ENCODE results near the gene DES.

Gene DES

DNA sequence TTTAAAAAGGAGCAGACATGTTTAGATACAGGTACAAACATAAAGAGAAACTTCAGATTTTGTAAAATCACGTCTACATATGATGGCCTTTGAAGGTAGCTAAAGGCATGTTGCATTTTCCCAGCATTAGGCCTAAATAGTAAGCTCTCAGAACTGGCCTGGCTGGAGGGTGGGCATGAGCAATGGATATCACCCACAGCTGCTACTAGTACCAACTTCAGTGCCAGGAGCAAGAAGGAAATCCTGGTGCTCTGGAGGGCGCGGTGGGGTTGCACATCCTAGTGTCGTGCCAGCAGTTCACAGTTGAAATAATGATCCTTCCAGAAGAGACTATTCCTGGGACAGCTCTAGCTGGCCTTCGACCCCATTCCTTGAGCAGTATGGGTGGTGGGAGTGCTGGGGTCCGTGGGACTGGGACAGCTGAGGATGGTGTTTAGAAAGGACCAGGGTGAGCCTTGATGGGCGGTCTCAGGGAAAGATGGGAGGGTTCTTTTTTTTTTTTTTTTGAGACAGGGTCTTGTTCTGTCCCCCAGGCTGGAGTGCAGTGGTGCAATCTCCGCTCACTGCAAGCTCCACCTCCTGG, 4.9 kb downstream of the DES start:
- no peak for DNase-seq

DNA sequence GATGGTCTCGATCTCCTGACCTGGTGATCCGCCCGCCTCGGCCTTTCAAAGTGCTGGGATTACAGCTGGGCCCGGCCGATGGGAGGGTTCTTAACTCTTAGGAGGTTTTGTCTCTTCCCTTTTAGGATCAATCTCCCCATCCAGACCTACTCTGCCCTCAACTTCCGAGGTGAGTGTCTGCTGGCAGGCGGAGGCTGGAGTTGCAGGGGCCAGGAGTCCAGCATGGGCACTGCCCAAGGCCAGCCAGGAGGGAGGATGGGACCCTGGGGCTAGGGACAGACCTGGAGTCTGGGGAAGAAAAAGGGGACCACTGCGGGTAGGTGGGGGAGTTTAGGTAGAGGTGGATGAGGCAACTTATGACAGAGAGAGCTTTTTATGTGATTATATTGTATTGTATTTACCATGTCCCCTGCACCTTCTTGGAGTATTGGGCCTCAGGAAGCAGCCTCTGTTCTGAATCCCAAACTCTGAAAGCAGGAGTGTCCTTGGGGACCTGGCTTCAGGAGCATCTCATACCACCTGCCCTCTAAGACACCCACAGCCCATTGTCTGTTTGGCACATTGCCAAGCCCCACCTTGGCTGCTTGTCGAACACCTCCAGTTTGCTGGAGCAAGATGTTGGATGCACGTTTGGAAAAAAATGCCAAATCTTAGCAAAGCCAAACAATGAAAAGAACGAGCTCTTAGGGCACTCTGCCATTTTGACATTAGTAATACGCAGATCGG, 5.6 kb downstream of the DES start:
- no peak for DNase-seq

DNA sequence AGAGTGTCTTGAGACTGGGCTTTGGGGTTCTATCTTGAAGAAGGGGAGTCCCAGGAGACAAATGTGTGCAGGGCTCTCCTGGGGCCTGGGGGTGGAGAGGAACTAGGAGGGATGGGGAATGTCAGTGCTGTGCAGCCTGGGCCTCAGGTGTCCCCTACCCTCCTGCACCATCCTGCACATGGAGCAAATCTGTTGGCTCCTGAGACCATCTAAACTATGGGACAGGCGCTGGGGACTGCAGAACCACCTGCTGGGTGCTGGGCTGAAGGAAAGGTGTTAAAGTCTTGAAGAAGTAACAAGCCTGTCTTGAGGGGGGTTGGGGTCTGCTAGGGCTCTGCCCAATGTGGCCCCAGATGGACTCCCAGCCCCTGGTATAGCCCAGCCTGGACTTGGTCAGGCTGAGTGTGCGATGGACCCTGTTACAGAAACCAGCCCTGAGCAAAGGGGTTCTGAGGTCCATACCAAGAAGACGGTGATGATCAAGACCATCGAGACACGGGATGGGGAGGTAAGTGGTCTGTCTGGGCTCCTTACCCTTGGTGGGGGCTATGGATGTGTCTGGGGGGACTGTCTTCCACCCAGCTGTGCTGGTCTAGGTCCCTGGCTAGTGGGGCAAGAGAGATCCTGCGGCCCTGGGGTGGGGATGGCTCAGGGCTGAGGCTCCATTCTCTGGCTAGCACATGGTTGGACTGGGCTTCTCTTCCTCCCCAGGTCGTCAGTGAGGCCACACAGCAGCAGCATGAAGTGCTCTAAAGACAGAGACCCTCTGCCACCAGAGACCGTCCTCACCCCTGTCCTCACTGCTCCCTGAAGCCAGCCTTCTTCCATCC, 7.3 kb downstream of the DES start:
- no peak for DNase-seq

DNA sequence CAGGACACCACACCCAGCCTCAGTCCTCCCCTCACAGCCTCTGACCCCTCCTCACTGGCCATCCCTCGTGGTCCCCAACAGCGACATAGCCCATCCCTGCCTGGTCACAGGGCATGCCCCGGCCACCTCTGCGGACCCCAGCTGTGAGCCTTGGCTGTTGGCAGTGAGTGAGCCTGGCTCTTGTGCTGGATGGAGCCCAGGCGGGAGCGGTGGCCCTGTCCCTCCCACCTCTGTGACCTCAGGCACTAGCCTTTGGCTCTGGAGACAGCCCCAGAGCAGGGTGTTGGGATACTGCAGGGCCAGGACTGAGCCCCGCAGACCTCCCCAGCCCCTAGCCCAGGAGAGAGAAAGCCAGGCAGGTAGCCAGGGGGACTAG, 7.9 kb downstream of the DES start:
- no peak for DNase-seq

DNA sequence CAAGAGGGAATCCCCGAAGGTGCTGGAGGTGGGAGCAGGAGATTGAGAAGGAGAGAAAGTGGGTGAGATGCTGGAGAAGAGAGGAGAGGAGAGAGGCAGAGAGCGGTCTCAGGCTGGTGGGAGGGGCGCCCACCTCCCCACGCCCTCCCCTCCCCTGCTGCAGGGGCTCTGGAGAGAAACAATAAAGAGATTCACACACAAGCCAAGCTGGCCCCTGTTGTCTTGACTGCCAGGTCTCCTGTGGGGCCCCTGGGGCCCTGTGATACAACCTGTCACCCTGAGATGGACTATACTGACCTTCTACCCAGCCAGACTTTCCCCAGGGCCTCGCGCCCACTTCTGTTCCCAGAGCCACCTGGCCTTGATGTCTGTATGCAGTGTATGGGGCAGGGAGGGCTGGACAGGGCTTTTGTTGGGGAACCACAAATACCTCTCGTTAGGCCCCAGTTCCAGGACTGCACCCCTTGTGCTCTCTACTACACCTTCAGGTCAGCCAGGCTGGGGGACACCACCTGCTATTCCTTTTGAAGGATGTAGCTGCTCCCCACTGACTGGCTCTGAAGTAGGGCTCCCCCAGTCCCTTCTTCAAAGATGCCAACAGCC, 8.5 kb downstream of the DES start:
- no peak for DNase-seq

DNA sequence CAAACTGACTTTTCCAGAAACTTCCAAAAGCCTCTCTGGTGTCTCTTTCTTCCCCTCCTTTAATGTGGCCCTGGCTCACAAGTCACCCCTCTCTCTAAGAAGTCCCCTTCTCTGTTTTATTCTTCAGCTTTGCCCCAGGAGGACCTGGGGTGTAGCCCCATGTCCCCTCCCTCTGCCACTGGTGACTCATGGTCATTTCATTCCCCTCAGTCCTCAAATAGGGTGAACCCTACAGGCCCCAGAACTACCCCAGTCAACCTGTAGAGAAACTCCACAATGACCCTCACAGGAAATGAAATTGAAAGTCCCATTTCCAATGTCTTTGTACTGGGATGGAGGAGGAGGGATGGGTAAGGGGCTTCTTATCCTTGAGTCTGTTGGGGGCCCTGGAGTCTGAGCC, 10.3 kb downstream of the DES start:
- DNase-seq: no peak

DNA sequence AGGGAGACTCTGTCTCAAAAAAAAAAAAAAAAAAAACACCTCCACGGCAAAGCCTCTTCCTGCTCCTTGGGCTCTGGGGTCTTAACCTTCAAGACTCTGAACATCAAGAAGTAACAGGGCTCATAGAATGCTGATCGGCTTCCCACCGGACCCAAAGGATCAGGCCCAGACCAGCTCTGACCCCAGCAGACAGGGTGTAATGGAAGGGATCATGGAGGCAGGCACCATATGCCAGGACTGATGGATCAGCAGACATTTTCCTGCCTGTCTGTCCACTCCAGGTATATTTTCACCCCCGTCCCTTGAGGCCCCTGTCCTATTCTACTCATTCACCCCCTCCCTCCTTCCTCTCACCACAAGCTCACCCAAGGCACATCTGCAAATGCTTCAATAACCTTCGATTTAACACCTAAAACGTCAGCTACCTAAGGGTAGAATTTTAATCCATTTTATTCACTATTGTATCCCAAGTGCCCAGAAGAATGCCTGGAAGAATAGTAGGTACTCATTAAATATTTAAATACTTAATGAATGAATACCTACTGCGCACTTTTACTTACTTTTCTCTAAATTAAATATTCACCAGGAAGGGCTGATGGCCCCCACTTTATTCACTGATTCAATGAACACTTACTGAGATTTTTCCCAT, 11.9 kb downstream of the DES start:
- DNase-seq: no peak

DNA sequence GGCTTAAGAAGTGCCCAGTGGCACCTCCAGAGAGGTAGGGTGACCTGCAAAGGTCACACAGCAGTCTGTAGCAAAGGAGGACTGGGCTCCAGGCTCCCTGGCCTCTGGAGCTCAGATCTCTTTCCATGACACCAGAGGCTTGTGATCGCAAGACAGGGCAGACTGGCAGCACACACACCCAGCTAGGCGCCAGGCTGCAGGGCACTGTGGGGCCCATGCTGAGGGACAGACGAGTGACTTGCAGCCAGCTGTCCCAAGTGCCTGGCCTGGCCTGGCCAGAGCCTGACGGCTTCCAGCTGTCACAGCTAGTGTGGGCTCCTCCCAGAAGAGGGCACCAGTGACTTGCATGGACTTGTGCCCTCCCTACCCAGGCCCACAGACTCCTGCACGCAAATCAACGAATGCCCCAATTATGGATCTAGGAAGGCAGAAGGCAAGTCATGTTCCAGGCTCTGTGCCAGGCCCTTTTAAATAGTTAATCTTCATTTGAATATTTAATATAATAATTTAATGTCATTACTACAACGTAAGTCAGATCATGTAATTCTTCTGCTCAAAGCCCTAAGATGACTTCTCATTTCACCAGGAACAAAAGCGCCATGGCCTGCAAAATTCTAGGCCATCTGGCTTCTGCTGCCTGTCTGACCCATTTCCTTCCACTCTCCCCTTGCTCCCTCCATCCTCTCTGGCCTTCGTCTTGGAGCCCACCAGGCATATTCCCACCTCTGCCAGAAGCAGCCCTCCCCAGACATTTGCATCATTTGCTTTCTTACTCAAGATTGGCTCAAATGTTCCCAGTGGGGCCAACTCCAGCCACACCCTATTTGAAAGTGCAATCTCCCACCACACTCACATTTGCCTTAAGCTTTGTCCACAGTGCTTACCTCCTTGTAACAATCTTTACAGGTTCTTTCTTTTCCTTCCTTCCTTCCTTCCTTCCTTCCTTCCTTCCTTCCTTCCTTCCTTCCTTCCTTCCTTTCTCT, 12.7 kb downstream of the DES start:
- DNase-seq: no peak

DNA sequence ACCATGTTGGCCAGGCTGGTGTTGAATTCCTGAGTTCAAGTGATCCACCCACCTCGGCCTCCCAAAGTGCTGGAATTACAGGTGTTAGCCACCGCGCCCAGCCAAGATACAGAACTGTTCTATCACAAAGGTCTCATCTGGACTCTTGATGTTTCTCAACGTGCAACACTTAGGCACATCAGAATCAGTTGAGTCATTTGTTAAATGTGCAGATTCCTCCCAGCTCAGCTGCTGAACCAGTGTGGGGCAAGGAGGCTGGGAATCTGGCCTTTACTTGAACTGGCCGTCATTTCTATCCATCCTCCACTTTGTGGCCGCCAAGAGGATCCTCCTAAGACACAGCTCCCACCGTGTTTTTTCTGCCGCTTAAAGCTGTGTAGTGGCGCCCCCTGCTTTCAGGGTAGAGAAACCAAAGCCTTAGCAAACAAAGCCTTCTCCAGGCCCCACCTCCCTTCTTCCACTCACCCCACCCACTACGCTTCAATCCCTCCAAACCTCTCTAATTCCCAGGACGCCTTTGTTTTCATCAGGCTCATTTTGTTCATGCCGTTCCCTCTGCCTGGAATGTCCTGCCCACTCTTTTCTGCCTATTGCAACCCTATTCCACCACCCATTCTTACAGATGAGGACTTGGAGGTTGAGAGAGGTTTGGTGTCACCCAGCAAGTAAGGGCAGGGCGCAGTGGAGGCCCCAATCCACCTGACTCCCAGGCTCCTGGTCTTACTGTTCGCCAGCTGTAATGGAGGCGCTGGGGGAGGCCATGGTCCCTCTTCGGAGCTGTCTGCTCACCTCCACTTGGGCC, 15.7 kb downstream of the DES start:
- DNase-seq: no peak

DNA sequence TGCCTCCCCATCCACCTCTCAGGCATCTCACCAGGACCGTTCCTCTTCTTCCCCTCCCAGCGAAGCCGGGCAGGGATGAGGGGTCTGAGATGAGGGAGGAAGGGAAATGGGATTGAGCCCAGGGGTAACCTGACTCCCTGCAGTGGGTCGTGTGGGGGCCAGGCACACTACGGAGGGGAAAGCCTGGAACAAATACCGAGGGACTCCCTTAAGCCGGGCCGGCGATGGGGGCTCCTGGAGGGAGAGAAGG, 16.2 kb downstream of the DES start:
- no peak for DNase-seq

DNA sequence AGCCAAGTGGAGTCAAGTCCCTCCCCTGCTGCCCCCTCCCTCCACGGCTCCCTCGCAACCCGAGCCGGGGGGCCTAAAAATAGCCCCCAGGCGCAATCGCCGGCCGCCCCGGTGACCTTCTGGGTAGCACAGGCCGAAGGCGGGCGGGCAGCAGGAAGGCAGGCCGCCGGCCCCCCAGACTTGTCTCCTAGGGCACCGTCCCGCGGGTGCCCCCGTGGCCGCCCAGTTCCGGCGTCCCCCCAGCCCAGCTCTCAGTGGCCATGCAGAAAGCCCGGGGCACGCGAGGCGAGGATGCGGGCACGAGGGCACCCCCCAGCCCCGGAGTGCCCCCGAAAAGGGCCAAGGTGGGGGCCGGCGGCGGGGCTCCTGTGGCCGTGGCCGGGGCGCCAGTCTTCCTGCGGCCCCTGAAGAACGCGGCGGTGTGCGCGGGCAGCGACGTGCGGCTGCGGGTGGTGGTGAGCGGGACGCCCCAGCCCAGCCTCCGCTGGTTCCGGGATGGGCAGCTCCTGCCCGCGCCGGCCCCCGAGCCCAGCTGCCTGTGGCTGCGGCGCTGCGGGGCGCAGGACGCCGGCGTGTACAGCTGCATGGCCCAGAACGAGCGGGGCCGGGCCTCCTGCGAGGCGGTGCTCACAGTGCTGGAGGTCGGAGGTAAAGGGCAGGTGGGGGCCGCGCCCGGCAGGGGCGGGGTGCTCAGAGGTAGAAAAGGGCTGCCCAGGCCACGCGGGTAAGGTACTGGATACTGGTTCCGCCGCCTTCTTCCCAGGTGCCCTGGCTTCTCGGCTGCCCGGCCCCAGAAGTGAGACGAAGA, 16.7 kb downstream of the DES start, which contains the start of gene SPEG:
TSS of gene SPEG (plus strand) at position 126 of the 808 bp plus-strand sequence. CDS start at position 261, 135 bp downstream.
- DNase-seq: no peak

DNA sequence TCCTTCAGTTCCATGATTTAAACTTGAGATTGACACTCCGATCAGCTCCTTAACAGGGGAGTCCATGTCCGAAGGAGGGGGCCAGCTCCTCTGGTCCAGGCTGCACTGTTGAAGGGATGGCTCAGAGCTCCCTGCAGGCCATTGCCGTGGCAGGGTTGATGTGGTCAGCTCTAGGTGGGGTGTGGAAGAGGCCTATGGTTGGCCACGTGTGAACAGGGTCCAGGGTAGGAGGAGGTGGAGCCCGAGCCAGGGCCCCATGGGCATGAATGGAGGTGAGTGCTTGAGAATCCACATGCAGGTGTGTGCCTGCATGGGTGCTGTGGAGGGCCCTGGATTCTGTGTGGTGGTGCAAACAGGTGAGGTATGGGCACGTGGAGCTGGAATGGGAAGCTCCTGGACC, 17.5 kb downstream of the DES start:
- DNase-seq: no peak

DNA sequence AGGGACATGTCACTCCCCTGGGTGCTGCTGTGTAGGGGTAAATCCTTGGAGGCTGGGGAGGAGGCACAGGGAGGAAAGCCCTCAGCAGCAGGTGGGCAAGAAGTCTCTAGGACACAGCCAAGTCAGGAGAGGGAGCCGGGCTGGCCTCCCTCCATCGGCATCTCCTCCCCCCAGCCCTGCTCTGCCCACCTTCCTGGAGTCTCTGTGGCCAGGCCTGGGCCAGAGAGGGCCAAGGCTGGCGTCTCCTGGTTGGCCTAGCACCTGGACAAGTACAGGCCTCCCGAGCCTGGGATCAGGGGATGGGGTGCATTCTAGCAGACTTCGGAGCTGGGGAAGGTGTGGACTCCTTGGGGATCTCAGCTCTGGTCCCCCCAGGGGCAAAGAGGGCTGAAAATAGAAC, 18.3 kb downstream of the DES start:
- no peak for DNase-seq

DNA sequence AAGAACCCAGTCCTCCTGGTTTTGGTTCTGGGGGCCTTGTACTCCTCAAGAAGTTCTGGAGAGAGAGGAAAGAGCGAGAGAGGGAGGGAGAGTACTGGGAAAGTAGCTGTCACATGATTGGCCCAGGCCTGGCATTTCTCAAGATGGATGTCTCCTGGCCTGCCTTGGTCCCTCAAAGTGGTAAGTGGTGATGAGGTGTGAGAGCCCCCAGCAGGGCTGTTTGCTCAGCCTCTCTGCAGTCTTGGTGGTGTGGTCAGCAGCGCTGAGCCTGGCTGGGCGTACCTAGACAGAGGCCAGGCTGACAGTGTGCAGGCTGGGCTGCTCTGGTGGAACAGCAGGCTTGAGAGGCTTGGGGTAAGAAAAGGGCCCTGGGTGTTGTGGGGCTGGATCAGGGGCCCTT, 19.0 kb downstream of the DES start:
- no peak for DNase-seq

DNA sequence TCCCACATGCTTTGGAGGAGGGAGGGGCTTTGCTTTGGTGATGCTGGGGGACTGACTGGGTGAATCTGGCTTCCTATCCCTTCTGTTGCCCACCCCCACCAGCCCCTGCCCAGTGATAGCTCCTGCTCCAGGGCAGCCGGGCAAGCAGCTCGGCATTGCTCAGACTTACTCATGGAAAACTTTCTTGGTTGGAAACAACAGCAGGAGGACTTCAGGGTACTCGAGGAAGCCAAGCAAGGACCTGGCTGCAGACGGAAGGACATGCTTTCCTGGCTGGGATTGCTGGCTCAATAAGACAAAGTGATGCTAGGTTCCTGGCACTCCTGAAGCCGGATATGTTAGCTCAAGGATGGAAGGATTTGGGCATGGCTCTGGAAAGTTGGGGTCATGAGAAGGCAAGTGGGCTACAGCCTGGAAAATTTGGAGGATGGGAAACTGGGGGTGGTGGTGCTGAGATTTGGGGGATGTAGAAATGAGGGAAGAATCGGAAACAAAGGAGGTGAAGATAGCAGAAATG, 19.6 kb downstream of the DES start:
- no peak for DNase-seq

DNA sequence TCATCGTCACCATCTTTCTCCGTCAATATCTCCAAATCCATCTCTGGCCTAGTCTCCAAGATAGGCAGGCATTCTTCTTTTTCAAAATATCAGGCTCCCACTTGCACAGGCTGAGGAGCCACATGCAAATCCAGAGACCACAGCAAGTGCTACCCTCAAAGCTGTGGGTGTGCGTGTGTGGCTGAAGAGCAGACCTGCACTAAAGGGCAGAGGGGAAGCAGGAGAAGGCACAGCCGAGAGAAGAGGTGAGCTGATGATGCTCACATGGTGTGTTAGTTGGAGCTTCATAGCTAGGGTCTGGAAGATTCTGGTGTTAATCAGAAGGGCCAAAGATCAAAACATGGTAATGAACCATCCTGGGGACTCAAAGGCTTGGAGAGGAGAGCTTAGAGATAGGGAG, 20.3 kb downstream of the DES start:
- no peak for DNase-seq

DNA sequence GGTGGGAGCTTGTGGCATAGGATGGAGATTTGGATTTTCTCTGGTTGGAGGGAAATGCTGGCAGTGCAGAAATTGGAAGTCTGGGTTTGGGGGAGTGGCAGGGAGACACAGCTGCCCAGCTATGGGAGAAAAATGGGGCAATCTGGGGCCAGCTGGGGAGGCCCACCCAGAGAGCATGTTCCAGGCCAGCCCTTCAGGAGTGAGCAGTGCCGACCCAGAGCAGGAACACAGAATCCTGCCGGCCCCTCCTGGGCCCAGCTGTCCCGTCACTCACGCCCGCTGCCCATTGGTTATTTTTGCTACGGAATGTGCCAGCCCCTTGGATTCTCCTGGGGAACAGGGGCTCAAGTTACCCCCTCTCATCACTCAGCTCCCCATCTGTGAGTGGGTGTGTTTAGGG, 21.3 kb downstream of the DES start:
- no peak for DNase-seq

DNA sequence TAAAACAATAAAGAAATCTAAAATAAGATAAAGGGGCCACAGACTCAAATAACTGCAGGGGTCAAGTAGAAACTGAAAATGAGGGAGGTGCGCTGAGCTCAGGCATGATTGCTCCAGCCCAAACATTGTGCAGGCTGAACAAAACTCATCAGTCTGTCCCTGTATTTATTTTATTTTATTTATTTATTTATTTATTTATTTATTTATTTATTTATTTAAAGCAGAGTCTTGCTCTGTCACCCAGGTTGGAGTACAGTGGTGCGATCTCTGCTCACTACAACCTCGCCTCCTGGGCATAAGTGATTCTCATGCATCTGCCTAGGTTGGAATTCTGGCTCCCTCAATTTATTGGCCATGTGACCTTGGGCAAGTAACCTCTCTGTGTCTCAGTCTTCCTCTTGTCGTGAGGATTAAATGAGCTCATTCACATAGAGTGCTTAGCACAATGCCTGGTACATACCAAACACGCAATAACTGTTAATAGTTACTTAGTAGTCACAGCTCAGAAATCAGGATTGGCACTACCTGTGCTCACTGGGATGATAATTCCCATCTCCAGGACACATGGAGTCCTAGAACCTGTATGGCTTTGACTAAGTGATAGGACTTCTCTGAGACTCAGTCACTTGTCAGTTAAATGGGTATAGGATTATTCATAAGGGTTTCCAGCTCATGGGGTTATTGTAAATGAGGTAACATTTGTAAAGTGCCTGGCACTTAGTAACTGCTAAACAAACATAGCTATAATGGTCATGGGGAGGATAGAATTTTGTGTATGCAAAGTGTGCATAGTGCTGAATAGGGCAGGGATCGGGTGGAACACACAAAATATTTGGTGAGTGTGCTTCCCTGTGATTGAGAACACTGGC, 22.4 kb downstream of the DES start:
- DNase-seq: no peak
